ENCODE measurements around the gene UPK1B. TPM values are rescaled to one million over a fixed set of nuclear protein-coding genes. Genes with fewer than 3 reads are reported as not detected.

Gene UPK1B
- total RNA-seq, 1 experiment from 2014 or later = 1.0 TPM

DNA sequence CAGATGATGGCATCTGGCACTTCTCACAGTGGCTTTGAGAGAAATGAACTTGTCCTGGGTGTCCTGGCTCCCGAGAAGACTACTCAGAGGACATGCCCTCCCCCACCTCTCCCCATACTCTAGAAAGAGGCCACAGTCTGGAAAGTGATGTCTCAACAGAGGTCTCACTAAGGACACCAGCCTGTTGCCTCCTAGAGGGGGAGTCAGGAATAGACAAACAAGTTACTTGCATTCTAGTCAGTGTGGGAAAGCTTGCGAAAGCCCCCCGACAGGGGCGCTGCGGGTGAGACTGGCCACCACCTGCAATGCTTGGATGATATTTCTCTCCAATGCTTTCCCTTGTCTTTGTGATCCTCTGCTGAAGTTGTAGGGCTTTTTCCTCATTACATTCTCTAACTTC, 50.1 kb downstream of the UPK1B start:
- H2BK12ac ChIP-seq (ENCODE audit: insufficient read length, low read depth, low read length) = no peak overlapping the region
- H3K4me2 ChIP-seq (ENCODE audit: insufficient read depth, insufficient read length, low read length) = no peak overlapping the region
- no peaks in the 10 kb centered on the region for H3K79me2 ChIP-seq (ENCODE audit: insufficient read depth, low read length)
- no peak overlapping the region for H3K18ac ChIP-seq (ENCODE audit: insufficient read length, low read depth, low read length)
- no peaks in the 10 kb centered on the region for H3K4me1 ChIP-seq (ENCODE audit: insufficient read depth, low read length)
- no peak overlapping the region for H2BK5ac ChIP-seq (ENCODE audit: insufficient read length, low read length)
- no peak overlapping the region for H2BK20ac ChIP-seq (ENCODE audit: low read depth, low read length, poor library complexity, severe bottlenecking)
- no peak overlapping the region for H2AFZ ChIP-seq (ENCODE audit: low read length)
- H4K8ac ChIP-seq (replicated peaks; ENCODE audit: insufficient read length, low read depth, low read length) = no peak overlapping the region
- H4K20me1 ChIP-seq (ENCODE audit: control insufficient read depth, insufficient read depth, insufficient read length) = no peaks in the 10 kb centered on the region
- WGBS (ENCODE audit: extremely low coverage, insufficient read length, low lambda C conversion rate) = no CpG with 5 or more reads among the region's 5 CpGs
- no peak overlapping the region for H3K23ac ChIP-seq (ENCODE audit: insufficient read length, low read depth, low read length)
- peak; percentile 35; the same call in 2 of the 3 replicates for TF ChIP-seq CTCF (conservative IDR thresholded peaks at IDR 0.05)
- H3K9me3 Mint-ChIP-seq = no peaks in the 10 kb centered on the region
- H3K27ac ChIP-seq (ENCODE audit: insufficient read length, low read depth, low read length) = no peak overlapping the region
- no peak overlapping the region for H3T11ph ChIP-seq (ENCODE audit: low read length)
- no peak overlapping the region for H4K5ac ChIP-seq (ENCODE audit: insufficient read length, low read depth, low read length)
- no peak overlapping the region for H3K4me3 Mint-ChIP-seq
- no peak overlapping the region for H2BK120ac ChIP-seq (ENCODE audit: low read depth, low read length, poor library complexity, severe bottlenecking)
- H4K91ac ChIP-seq (ENCODE audit: insufficient read length, low read depth, low read length) = no peak overlapping the region
- no peak overlapping the region for H3K9ac ChIP-seq (ENCODE audit: extremely low read depth, insufficient read length, low read length)
- no peak overlapping the region for H2BK15ac ChIP-seq (ENCODE audit: low read depth, low read length)
- no peaks in the 10 kb centered on the region for H3K4me1 Mint-ChIP-seq
- no peak for DNase-seq
- no peak overlapping the region for H3K56ac ChIP-seq (ENCODE audit: insufficient read length, low read depth, low read length)
- H3K4ac ChIP-seq (ENCODE audit: low read depth, low read length) = no peak overlapping the region
- no peaks in the 10 kb centered on the region for H3K23me2 ChIP-seq (ENCODE audit: insufficient read length, low read depth, low read length, poor library complexity, severe bottlenecking)
- H3K79me1 ChIP-seq (ENCODE audit: insufficient read depth, low read depth, low read length, poor library complexity, severe bottlenecking) = no peaks in the 10 kb centered on the region
- H3K27me3 Mint-ChIP-seq (ENCODE audit: low read depth) = no peaks in the 10 kb centered on the region
- H3K9me3 ChIP-seq (ENCODE audit: control insufficient read depth, low read depth, low read length) = no peaks in the 10 kb centered on the region
- H2AK5ac ChIP-seq (ENCODE audit: insufficient read length, low read length) = no peak overlapping the region
- no peak overlapping the region for H3K14ac ChIP-seq (ENCODE audit: insufficient read depth, low read length)
- no peaks in the 10 kb centered on the region for H3K27me3 ChIP-seq (ENCODE audit: insufficient read depth, low read length)
- no peak overlapping the region for H3K27ac Mint-ChIP-seq
- H3K36me3 Mint-ChIP-seq (ENCODE audit: insufficient read depth in 1 of 3, low read depth in 3 of 3) = peaks cover 23 to 86% (median 73%) of the 10 kb centered on the region in 3 experiments; a peak in 6 of 7 replicates
